LNCaP clone FGC (cell line): ENCODE data around the gene DNAAF3.

Experiments used
- DNase-seq: peaks from one replicate; pipeline ENCODE4 v3.0.0-alpha.2; 2011; ENCODE audit warnings: low read depth
- H3K4me3 ChIP-seq: 2 replicates; pipeline ENCODE4 v1.5.1; 2011; ENCODE audit warnings: mild to moderate bottlenecking, low read depth, low read length, control low read depth
- TF ChIP-seq, protein P1 (sequence below): IDR thresholded peaks from 2 replicates; pipeline ENCODE4 v1.5.1; 2012; ENCODE audit warnings: mild to moderate bottlenecking; ENCODE audit not compliant: control insufficient read depth, insufficient read depth; ENCODE audit errors: extremely low read depth

The DNAAF3 gene

GRCh38 chr19:55137915-55138314 is 28.5 kb downstream of the DNAAF3 start:
- no peak for DNase-seq
- no peak overlapping the region for H3K4me3 ChIP-seq
- TF ChIP-seq, protein P1, sequence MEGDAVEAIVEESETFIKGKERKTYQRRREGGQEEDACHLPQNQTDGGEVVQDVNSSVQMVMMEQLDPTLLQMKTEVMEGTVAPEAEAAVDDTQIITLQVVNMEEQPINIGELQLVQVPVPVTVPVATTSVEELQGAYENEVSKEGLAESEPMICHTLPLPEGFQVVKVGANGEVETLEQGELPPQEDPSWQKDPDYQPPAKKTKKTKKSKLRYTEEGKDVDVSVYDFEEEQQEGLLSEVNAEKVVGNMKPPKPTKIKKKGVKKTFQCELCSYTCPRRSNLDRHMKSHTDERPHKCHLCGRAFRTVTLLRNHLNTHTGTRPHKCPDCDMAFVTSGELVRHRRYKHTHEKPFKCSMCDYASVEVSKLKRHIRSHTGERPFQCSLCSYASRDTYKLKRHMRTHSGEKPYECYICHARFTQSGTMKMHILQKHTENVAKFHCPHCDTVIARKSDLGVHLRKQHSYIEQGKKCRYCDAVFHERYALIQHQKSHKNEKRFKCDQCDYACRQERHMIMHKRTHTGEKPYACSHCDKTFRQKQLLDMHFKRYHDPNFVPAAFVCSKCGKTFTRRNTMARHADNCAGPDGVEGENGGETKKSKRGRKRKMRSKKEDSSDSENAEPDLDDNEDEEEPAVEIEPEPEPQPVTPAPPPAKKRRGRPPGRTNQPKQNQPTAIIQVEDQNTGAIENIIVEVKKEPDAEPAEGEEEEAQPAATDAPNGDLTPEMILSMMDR: no peak

DNA sequence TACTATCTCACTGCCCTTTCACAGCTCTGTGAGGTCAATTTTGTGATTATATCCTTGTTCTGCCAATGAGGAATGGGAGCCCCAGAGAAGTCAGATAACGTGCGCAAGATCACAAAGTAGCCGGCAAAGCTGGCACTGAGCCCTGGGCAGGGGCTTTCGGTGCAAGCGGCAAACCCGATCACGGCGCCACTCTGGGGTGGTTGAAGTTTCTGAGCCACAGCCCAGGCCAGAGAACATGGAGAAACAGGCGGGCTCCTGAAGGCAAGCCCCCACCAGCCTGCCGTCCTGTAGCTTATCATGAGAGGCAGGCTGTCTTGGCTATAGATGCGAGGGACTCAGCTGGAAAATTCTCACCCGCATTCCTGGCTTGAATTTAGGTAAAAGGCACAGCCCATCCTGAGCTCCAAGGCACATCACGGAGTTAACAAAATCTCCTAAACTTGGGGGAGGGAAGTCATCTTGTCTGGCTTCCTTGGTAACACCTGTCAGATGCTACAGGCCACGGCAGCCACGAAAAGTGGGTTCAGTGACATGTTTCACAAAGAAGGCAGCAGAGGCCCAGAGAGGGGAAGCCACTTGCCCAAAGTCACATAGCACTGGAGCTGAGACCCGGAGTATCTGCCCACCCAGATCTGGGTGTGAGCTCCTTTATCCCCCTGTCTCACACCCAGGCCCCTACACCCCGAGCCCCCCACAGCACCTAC is 29.9 kb downstream of the DNAAF3 start:
- TF ChIP-seq, protein P1: no peak
- no peak overlapping the region for H3K4me3 ChIP-seq
- no peak for DNase-seq

DNA sequence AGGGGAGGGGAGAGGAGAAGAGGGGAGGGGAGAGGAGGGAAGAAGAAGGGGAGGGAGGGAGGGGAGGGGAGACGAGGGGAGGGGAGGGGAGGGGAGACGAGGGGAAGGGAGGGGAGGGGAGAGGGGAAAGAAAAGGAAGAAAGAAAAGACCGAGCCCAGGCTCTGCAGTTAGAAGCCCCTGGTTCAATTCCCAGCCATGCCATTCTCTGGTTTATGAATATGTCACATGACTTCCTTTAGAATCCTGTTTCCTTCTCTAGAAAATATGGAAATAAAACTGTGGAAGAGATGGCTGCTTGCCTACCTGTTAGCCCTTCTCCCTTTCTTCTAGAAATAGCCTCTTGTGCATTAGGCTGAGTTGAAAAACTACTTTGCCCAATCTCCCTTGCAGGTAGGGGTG is 31.7 kb downstream of the DNAAF3 start:
- no peak for DNase-seq
- TF ChIP-seq, protein P1: no peak

DNA sequence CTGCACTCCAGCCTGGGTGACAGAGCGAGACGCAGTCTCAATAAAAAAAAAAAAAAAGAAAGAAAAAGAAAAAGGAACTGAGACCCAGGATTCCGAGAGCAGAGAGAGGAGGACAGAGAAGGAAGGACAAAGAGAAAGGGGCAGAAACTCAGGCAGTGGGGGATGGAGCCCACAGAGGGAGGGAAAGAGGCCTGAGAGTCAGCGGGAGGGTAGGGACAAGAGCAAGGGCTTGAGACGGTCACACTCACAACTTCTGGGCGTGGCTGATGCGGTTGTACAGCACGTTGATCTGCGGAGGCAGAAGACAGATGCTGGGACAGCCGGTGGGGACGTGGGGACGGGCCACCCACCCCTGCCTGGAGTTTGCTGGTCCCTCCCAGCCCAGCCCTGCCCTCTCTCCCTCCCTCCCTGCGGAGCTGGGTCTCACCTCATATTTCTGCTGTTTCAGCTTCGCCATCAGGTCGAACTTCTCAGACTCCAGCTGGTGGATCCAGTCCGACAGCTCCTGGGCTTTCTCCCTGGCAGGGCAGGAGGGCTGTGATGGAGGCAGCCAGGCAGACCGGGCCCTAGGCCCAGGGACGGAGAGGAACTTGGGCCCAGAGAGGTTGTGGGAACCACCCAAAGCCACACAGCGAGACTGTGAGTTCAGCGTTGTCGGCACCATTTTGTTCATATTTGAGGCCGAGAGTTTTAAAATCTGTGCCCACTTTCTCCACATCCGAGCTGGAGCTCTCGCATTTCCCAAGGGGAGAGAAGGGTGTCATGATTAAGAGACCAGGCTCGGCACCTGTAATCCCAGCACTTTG is 32.6 kb downstream of the DNAAF3 start:
- TF ChIP-seq, protein P1: no peak
- no peak overlapping the region for H3K4me3 ChIP-seq

More for the DNA sequence above, 31.7 kb downstream of the DNAAF3 start:
- H3K4me3 ChIP-seq: no peak overlapping the region

GRCh38 chr19:55132453-55133129 is 33.8 kb downstream of the DNAAF3 start:
- DNase-seq: no peak
- no peak overlapping the region for H3K4me3 ChIP-seq
- TF ChIP-seq, protein P1: no peak

More for the DNA sequence above, 32.6 kb downstream of the DNAAF3 start:
- DNase-seq: no peak

- TF ChIP-seq, protein P1: no peak
- DNase-seq: no peak
- H3K4me3 ChIP-seq: no peak overlapping the region
Observed at GRCh38 chr19:55131421-55131820, 35.0 kb downstream of the DNAAF3 start.
